Neural progenitor cell (in vitro differentiated cells): Measurements from ENCODE around the gene LCMT1. TPM values are rescaled to one million over a fixed set of nuclear protein-coding genes. Genes with fewer than 3 reads are reported as not detected.

Experiments used
- DNase-seq: peaks from one replicate; pipeline ENCODE4 v3.0.0-alpha.2; 2016; ENCODE audit warnings: low spot score
- H2AFZ ChIP-seq: fragments of 200-600 bp; sonication (generic); replicated peaks from 2 replicates; pipeline ENCODE4 v1.6.1; 2016; ENCODE audit warnings: antibody characterized with exemption
- H3F3A ChIP-seq: fragments of 200-600 bp; sonication (generic); 2 replicates; pipeline ENCODE4 v1.6.1; 2016; ENCODE audit warnings: antibody characterized with exemption, low read depth
- H3K27ac ChIP-seq: fragments of 200-600 bp; sonication (generic); 2 replicates; pipeline ENCODE4 v1.5.1; 2016; ENCODE audit warnings: mild to moderate bottlenecking
- H3K27me3 ChIP-seq: fragments of 200-600 bp; sonication (generic); 2 replicates; pipeline ENCODE4 v1.6.1; 2016; ENCODE audit warnings: mild to moderate bottlenecking, moderate library complexity
- H3K36me3 ChIP-seq: fragments of 200-600 bp; sonication (generic); 2 replicates; pipeline ENCODE4 v1.5.1; 2016
- H3K4me1 ChIP-seq: fragments of 200-600 bp; sonication (generic); 2 replicates; pipeline ENCODE4 v1.6.1; 2016; ENCODE audit warnings: mixed run types
- H3K4me2 ChIP-seq: fragments of 200-600 bp; sonication (generic); 2 replicates; pipeline ENCODE4 v1.6.1; 2016
- H3K4me3 ChIP-seq: fragments of 200-600 bp; sonication (generic); 2 replicates; pipeline ENCODE4 v1.5.1; 2016
- H3K79me2 ChIP-seq: fragments of 200-600 bp; sonication (generic); 2 replicates; pipeline ENCODE4 v1.6.1; 2016; ENCODE audit warnings: low read depth
- H3K9ac ChIP-seq: fragments of 200-600 bp; sonication (generic); 2 replicates; pipeline ENCODE4 v1.6.1; 2016
- H3K9me3 ChIP-seq: fragments of 200-600 bp; sonication (generic); 2 replicates; pipeline ENCODE4 v1.5.1; 2016; ENCODE audit warnings: low read depth
- H4K20me1 ChIP-seq: fragments of 200-600 bp; sonication (generic); 2 replicates; pipeline ENCODE4 v1.6.1; 2016; ENCODE audit warnings: low read depth
- H3K27ac Mint-ChIP-seq: 3 replicates; pipeline ENCODE4 v1.8.0; 2021; ENCODE audit warnings: mixed read lengths
- H3K27me3 Mint-ChIP-seq: 2 replicates; pipeline ENCODE4 v1.8.0; 2022; ENCODE audit warnings: low read depth, mild to moderate bottlenecking, inconsistent platforms, moderate library complexity, mixed read lengths; ENCODE audit not compliant: insufficient read depth
- H3K36me3 Mint-ChIP-seq: 3 replicates; pipeline ENCODE4 v1.8.0; 2021; ENCODE audit warnings: mixed read lengths
- H3K4me1 Mint-ChIP-seq: 3 replicates; pipeline ENCODE4 v1.8.0; 2021; ENCODE audit warnings: mixed read lengths
- H3K4me3 Mint-ChIP-seq: 3 replicates; pipeline ENCODE4 v1.8.0; 2021; ENCODE audit warnings: mild to moderate bottlenecking, moderate library complexity, mixed read lengths
- H3K9me3 Mint-ChIP-seq: 3 replicates; pipeline ENCODE4 v1.8.0; 2020; ENCODE audit warnings: mixed read lengths
- CTCF ChIP-seq: fragments of 200-600 bp; sonication (generic); IDR thresholded peaks from 2 replicates; pipeline ENCODE4 v1.5.1; 2017; ENCODE audit warnings: antibody characterized with exemption, mild to moderate bottlenecking
- EZH2 ChIP-seq: fragments of 200-600 bp; sonication (generic); IDR thresholded peaks from 2 replicates; pipeline ENCODE4 v1.6.1; 2017; ENCODE audit warnings: antibody characterized with exemption, mild to moderate bottlenecking, moderate library complexity
- EZH2phosphoT487 ChIP-seq: fragments of 200-600 bp; sonication (generic); IDR thresholded peaks from 2 replicates; pipeline ENCODE4 v1.6.1; 2017; ENCODE audit warnings: antibody characterized with exemption
- total RNA-seq: library from RNA; depleted of rRNA; stranded (reverse); fragments of >200 nt; gene quantifications from 2 replicates; pipeline ENCODE4 v1.2.3, GENCODE V29; 2015; ENCODE audit warnings: low replicate concordance

Gene LCMT1
- total RNA-seq, 1 donor from 2014 or later = 73.4 TPM

GRCh38 chr16:25213709-25214397 is 102.3 kb downstream of the LCMT1 start:
- H3K4me1 Mint-ChIP-seq = no peaks in the 10 kb centered on the region
- no peaks in the 10 kb centered on the region for H3K36me3 Mint-ChIP-seq

GRCh38 chr16:25217112-25217511 is 105.6 kb downstream of the LCMT1 start:
- H3K27me3 Mint-ChIP-seq = peaks cover 7% of the 10 kb centered on the region
- no peaks in the 10 kb centered on the region for H3F3A ChIP-seq
- H4K20me1 ChIP-seq = no peaks in the 10 kb centered on the region
- no peaks in the 10 kb centered on the region for H3K4me1 ChIP-seq
- no peak overlapping the region for H3K27ac Mint-ChIP-seq
- no peaks in the 10 kb centered on the region for H3K4me1 Mint-ChIP-seq
- H3K36me3 Mint-ChIP-seq = no peaks in the 10 kb centered on the region
- H3K9ac ChIP-seq = no peak overlapping the region
- H3K9me3 ChIP-seq = no peaks in the 10 kb centered on the region
- no peaks in the 10 kb centered on the region for H3K9me3 Mint-ChIP-seq
- no peaks in the 10 kb centered on the region for H3K36me3 ChIP-seq
- no peak overlapping the region for H2AFZ ChIP-seq
- DNase-seq = no peak
- TF ChIP-seq CTCF = no peak
- TF ChIP-seq EZH2phosphoT487 = no peak
- no peak for TF ChIP-seq EZH2
- H3K4me3 Mint-ChIP-seq = no peak overlapping the region
- no peak overlapping the region for H3K4me2 ChIP-seq
- H3K79me2 ChIP-seq = no peaks in the 10 kb centered on the region
- no peak overlapping the region for H3K27ac ChIP-seq
- H3K4me3 ChIP-seq = no peak overlapping the region
- no peaks in the 10 kb centered on the region for H3K27me3 ChIP-seq

More at GRCh38 chr16:25213709-25214397, 102.3 kb downstream of the LCMT1 start:
- no peaks in the 10 kb centered on the region for H3K4me1 ChIP-seq
- no peaks in the 10 kb centered on the region for H3K9me3 ChIP-seq
- H3K9ac ChIP-seq = no peak overlapping the region
- H3K27ac ChIP-seq = no peak overlapping the region
- H3K36me3 ChIP-seq = no peaks in the 10 kb centered on the region
- H3K9me3 Mint-ChIP-seq = no peaks in the 10 kb centered on the region
- H3K27me3 ChIP-seq = no peaks in the 10 kb centered on the region
- H3F3A ChIP-seq = no peaks in the 10 kb centered on the region
- no peak overlapping the region for H3K4me3 Mint-ChIP-seq
- H4K20me1 ChIP-seq = no peaks in the 10 kb centered on the region
- H3K4me3 ChIP-seq = no peak overlapping the region
- H3K27me3 Mint-ChIP-seq = peaks cover 5% of the 10 kb centered on the region
- no peak overlapping the region for H2AFZ ChIP-seq
- no peak overlapping the region for H3K4me2 ChIP-seq
- TF ChIP-seq CTCF (no peak), EZH2 (no peak), EZH2phosphoT487 (no peak)
- H3K27ac Mint-ChIP-seq = no peak overlapping the region
- H3K79me2 ChIP-seq = no peaks in the 10 kb centered on the region
- DNase-seq = no peak

- Histone ChIP-seq H3K4me2 (no peak overlapping the region), H3F3A (no peaks in the 10 kb centered on the region), H3K4me1 (no peaks in the 10 kb centered on the region), H3K27me3 (no peaks in the 10 kb centered on the region), H3K36me3 (no peaks in the 10 kb centered on the region), H3K9ac (no peak overlapping the region), H2AFZ (no peak overlapping the region), H3K79me2 (no peaks in the 10 kb centered on the region), H3K9me3 (no peaks in the 10 kb centered on the region), H3K27ac (no peak overlapping the region), H4K20me1 (no peaks in the 10 kb centered on the region), H3K4me3 (no peak overlapping the region)
- no peak overlapping the region for H3K27ac Mint-ChIP-seq
- no peak overlapping the region for H3K4me3 Mint-ChIP-seq
- no peaks in the 10 kb centered on the region for H3K36me3 Mint-ChIP-seq
- peaks cover 2% of the 10 kb centered on the region for H3K27me3 Mint-ChIP-seq
- H3K4me1 Mint-ChIP-seq = no peaks in the 10 kb centered on the region
- DNase-seq = no peak
- H3K9me3 Mint-ChIP-seq = no peaks in the 10 kb centered on the region
- TF ChIP-seq EZH2phosphoT487 (no peak), CTCF (no peak), EZH2 (no peak)
These were observed 106.4 kb downstream of the LCMT1 start for GRCh38 chr16:25217921-25218320.
